PC-9 (cell line): ENCODE data around the gene RABGGTB.

Experiments used
- EZH2 ChIP-seq: fragments of 200-600 bp; sonication (generic); IDR thresholded peaks from 2 replicates; pipeline ENCODE4 v1.8.0; 2017; ENCODE audit warnings: antibody characterized with exemption, low read depth
- TF ChIP-seq, protein P1 (sequence below): fragments of 200-600 bp; sonication (generic); conservative IDR thresholded peaks from 2 replicates; pipeline ENCODE4 v1.6.1; 2017; ENCODE audit warnings: mixed run types, antibody characterized with exemption, mild to moderate bottlenecking, moderate library complexity

DNA sequence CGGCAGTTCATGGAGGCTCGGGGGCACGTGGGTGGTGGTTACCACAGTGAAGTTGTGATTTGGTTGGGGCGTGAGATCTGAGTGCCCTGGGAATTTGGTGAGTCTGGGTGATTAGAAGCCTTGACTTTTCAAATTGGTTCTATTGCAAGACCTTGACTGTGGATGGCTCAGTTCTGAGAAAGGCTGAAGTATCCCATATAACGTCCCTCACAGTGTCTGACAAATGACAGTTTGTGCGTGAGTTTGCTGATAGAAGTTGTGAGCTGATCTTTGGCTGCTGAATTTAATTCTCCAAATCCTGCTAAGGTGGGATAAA lies 11.2 kb downstream of the RABGGTB start:
- TF ChIP-seq, protein P1, sequence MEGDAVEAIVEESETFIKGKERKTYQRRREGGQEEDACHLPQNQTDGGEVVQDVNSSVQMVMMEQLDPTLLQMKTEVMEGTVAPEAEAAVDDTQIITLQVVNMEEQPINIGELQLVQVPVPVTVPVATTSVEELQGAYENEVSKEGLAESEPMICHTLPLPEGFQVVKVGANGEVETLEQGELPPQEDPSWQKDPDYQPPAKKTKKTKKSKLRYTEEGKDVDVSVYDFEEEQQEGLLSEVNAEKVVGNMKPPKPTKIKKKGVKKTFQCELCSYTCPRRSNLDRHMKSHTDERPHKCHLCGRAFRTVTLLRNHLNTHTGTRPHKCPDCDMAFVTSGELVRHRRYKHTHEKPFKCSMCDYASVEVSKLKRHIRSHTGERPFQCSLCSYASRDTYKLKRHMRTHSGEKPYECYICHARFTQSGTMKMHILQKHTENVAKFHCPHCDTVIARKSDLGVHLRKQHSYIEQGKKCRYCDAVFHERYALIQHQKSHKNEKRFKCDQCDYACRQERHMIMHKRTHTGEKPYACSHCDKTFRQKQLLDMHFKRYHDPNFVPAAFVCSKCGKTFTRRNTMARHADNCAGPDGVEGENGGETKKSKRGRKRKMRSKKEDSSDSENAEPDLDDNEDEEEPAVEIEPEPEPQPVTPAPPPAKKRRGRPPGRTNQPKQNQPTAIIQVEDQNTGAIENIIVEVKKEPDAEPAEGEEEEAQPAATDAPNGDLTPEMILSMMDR: no peak
- no peak for TF ChIP-seq EZH2
